ENCODE measurements around the gene HIVEP3. TPM values are rescaled to one million over a fixed set of nuclear protein-coding genes. Genes with fewer than 3 reads are reported as not detected.

Gene HIVEP3
- total RNA-seq, 1 experiment from 2014 or later = 1.4 TPM

- no peak overlapping the region for H4K91ac ChIP-seq (ENCODE audit: insufficient read length, low read depth, low read length)
- Mint-ChIP-seq H3K36me3 (ENCODE audit: insufficient read depth in 1 of 3, low read depth in 3 of 3) (no peaks in the 10 kb centered on the region), H3K27me3 (ENCODE audit: low read depth) (no peaks in the 10 kb centered on the region), H3K4me1 (peaks cover 17 to 23% of the 10 kb centered on the region in 2 experiments), H3K9me3 (no peaks in the 10 kb centered on the region; a peak in 1 of 5 replicates), H3K27ac (no peak overlapping the region), H3K4me3 (no peak overlapping the region)
- no peaks in the 10 kb centered on the region for H3K79me1 ChIP-seq (ENCODE audit: insufficient read depth, low read depth, low read length, poor library complexity, severe bottlenecking)
- no peaks in the 10 kb centered on the region for H3K9me3 ChIP-seq (ENCODE audit: control insufficient read depth, low read depth, low read length)
- H3K27ac ChIP-seq (ENCODE audit: insufficient read length, low read depth, low read length) = no peak overlapping the region
- no peaks in the 10 kb centered on the region for H3K23me2 ChIP-seq (ENCODE audit: insufficient read length, low read depth, low read length, poor library complexity, severe bottlenecking)
- no CpG with 5 or more reads among the region's 5 CpGs for WGBS (ENCODE audit: extremely low coverage, insufficient read length, low lambda C conversion rate)
- H2BK15ac ChIP-seq (ENCODE audit: low read depth, low read length) = no peak overlapping the region
- TF ChIP-seq CTCF (conservative IDR thresholded peaks at IDR 0.05) = no peak
- no peak overlapping the region for H3K4ac ChIP-seq (ENCODE audit: low read depth, low read length)
- H2BK20ac ChIP-seq (ENCODE audit: low read depth, low read length, poor library complexity, severe bottlenecking) = no peak overlapping the region
- H2BK120ac ChIP-seq (ENCODE audit: low read depth, low read length, poor library complexity, severe bottlenecking) = no peak overlapping the region
- H4K20me1 ChIP-seq (ENCODE audit: control insufficient read depth, insufficient read depth, insufficient read length) = no peaks in the 10 kb centered on the region
- peaks cover 12% of the 10 kb centered on the region; the same call in 1 of the 2 replicates for H3K4me1 ChIP-seq (ENCODE audit: insufficient read depth, low read length)
- no peak overlapping the region for H4K8ac ChIP-seq (replicated peaks; ENCODE audit: insufficient read length, low read depth, low read length)
- H3K56ac ChIP-seq (ENCODE audit: insufficient read length, low read depth, low read length) = no peak overlapping the region
- no peak overlapping the region for H4K5ac ChIP-seq (ENCODE audit: insufficient read length, low read depth, low read length)
- H3K9ac ChIP-seq (ENCODE audit: extremely low read depth, insufficient read length, low read length) = no peak overlapping the region
- H3K18ac ChIP-seq (ENCODE audit: insufficient read length, low read depth, low read length) = no peak overlapping the region
- H2AK5ac ChIP-seq (ENCODE audit: insufficient read length, low read length) = no peak overlapping the region
- no peak overlapping the region for H3T11ph ChIP-seq (ENCODE audit: low read length)
- no peak for DNase-seq
- no peaks in the 10 kb centered on the region for H3K27me3 ChIP-seq (ENCODE audit: insufficient read depth, low read length)
- no peak overlapping the region for H3K4me2 ChIP-seq (ENCODE audit: insufficient read depth, insufficient read length, low read length)
- H2AFZ ChIP-seq (ENCODE audit: low read length) = no peak overlapping the region
- no peak overlapping the region for H2BK12ac ChIP-seq (ENCODE audit: insufficient read length, low read depth, low read length)
- no peaks in the 10 kb centered on the region for H3K79me2 ChIP-seq (ENCODE audit: insufficient read depth, low read length)
- no peak overlapping the region for H3K23ac ChIP-seq (ENCODE audit: insufficient read length, low read depth, low read length)
- no peak overlapping the region for H3K14ac ChIP-seq (ENCODE audit: insufficient read depth, low read length)
- no peak overlapping the region for H2BK5ac ChIP-seq (ENCODE audit: insufficient read length, low read length)
Observed at GRCh38 chr1:41882068-41882477, 36.6 kb downstream of the HIVEP3 start.

Data from H9 (cell line).